Body of pancreas (tissue), 4 donors: ENCODE measurements around the gene MEIS3.
"Not testable (repeated sequence)": the region's sequence is repeated elsewhere in the genome, so short reads cannot be mapped to it uniquely, and the experiment has no call there.

Source experiments
- POLR2A ChIP-seq, 3 donors: fragments of 450-650 bp; IDR thresholded peaks; one replicate each; pipeline ENCODE4 v1.6.1; 2016; ENCODE audit warnings: antibody characterized with exemption in 3 of 3, mild to moderate bottlenecking in 2 of 3
- TF ChIP-seq, protein P1 (sequence below), 7 experiments: fragments of 450-650 bp in 4 of 7; fragments of 200-600 bp in 3 of 7; sonication (generic) in 3 of 7; IDR thresholded peaks; one replicate each; pipeline ENCODE4 v1.5.1; 2016 to 2019; ENCODE audit warnings: antibody characterized with exemption in 7 of 7

DNA sequence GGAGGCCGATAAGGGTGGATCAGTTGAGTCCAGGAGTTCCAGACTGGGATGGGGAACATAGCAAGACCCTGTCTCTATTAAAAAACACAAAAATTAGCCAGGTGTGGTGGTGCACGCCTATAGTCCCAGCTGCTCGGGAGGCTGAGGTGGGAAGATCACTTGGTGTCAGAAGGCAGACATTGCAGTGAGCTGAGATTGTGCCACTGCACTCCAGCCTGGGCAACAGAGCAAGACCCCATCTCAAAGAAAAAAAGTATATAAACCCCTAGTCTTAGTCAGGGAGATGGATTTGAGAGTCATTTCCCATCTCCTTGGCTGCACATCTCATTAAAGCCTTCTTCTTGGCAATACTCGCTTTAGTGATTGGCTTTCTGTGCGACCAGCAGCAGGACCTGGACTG is 35.4 kb downstream of the MEIS3 start:
- TF ChIP-seq POLR2A (IDR thresholded peaks at IDR 0.05), result not testable (repeated sequence)
- TF ChIP-seq, protein P1, sequence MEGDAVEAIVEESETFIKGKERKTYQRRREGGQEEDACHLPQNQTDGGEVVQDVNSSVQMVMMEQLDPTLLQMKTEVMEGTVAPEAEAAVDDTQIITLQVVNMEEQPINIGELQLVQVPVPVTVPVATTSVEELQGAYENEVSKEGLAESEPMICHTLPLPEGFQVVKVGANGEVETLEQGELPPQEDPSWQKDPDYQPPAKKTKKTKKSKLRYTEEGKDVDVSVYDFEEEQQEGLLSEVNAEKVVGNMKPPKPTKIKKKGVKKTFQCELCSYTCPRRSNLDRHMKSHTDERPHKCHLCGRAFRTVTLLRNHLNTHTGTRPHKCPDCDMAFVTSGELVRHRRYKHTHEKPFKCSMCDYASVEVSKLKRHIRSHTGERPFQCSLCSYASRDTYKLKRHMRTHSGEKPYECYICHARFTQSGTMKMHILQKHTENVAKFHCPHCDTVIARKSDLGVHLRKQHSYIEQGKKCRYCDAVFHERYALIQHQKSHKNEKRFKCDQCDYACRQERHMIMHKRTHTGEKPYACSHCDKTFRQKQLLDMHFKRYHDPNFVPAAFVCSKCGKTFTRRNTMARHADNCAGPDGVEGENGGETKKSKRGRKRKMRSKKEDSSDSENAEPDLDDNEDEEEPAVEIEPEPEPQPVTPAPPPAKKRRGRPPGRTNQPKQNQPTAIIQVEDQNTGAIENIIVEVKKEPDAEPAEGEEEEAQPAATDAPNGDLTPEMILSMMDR (IDR thresholded peaks at IDR 0.05), result not testable (repeated sequence)
